ENCODE measurements around the gene ASPA. TPM values are rescaled to one million over a fixed set of nuclear protein-coding genes. Genes with fewer than 3 reads are reported as not detected.

The ASPA gene
- total and polyA plus RNA-seq, 2 experiments from 2014 or later = 0.13 TPM; not detected in 1

DNA sequence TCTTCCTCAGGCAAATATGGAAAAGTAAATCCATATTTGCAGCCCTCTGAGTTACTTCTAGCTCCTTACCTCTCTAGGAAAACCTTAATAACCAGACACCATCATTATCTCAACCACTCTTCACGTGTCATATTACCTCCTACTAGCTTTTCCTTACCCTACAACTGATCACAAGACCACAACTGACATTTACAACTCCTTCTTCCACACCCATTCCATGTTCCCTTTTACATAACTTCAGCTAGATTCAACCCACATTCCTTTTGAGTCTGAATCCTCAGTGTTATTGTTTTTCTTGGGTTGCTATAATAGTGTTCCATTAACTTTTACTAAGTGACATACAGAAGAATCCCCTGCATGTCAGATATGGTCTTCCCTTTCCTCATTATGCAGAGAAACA, 37.4 kb upstream of the ASPA start (continued):
- TF ChIP-seq, protein P1, sequence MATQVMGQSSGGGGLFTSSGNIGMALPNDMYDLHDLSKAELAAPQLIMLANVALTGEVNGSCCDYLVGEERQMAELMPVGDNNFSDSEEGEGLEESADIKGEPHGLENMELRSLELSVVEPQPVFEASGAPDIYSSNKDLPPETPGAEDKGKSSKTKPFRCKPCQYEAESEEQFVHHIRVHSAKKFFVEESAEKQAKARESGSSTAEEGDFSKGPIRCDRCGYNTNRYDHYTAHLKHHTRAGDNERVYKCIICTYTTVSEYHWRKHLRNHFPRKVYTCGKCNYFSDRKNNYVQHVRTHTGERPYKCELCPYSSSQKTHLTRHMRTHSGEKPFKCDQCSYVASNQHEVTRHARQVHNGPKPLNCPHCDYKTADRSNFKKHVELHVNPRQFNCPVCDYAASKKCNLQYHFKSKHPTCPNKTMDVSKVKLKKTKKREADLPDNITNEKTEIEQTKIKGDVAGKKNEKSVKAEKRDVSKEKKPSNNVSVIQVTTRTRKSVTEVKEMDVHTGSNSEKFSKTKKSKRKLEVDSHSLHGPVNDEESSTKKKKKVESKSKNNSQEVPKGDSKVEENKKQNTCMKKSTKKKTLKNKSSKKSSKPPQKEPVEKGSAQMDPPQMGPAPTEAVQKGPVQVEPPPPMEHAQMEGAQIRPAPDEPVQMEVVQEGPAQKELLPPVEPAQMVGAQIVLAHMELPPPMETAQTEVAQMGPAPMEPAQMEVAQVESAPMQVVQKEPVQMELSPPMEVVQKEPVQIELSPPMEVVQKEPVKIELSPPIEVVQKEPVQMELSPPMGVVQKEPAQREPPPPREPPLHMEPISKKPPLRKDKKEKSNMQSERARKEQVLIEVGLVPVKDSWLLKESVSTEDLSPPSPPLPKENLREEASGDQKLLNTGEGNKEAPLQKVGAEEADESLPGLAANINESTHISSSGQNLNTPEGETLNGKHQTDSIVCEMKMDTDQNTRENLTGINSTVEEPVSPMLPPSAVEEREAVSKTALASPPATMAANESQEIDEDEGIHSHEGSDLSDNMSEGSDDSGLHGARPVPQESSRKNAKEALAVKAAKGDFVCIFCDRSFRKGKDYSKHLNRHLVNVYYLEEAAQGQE (IDR thresholded peaks at IDR 0.05; ENCODE audit: unreplicated experiment) = no peak
- TF ChIP-seq ZNF331 (CRISPR knock-in tag; IDR thresholded peaks at IDR 0.05; ENCODE audit: low read depth) (no peak), EZH2phosphoT487 (IDR thresholded peaks at IDR 0.05; ENCODE audit: unreplicated experiment) (no peak)

DNA sequence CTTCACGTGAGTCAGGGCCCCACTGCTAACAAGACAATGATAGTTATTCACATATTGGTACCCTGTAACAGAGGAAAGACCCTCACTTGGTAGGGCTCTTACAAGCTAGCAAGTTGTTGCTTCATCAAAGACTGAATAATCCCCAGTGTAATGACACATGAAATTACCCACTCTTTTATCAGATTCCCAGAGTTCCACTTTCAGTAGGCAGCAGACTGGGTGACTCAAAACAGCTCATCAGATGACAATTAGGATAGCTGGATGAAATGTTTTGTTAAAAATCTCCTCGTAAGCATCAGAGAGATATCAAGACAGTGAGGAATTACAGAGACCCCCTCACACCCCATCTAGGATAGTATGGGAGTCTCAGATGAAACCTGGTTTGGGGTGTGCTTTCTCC, 35.3 kb upstream of the ASPA start:
- no peak for ATAC-seq
- H4K20me1 ChIP-seq (replicated peaks; ENCODE audit: insufficient read depth) = no peaks in the 10 kb centered on the region
- Mint-ChIP-seq H3K9me3 (no peaks in the 10 kb centered on the region; the same call in 2 of the 3 replicates), H3K27me3 (ENCODE audit: insufficient read depth, low read depth, poor library complexity) (peaks cover 1% of the 10 kb centered on the region), H3K4me3 (no peak overlapping the region), H3K36me3 (ENCODE audit: low read depth) (no peaks in the 10 kb centered on the region), H3K27ac (no peak overlapping the region), H3K4me1 (peaks cover 8% of the 10 kb centered on the region; the same call in 2 of the 3 replicates)
- H3K9me2 ChIP-seq (ENCODE audit: insufficient read depth) = peaks cover 7% of the 10 kb centered on the region; the same call in 1 of the 2 replicates
- no peaks in the 10 kb centered on the region for H3K36me3 ChIP-seq (ENCODE audit: insufficient read depth)
- peak overlapping the region; percentile 40; the same call in 1 of the 2 replicates for H2AFZ ChIP-seq
- H3K4me1 ChIP-seq (ENCODE audit: insufficient read depth) = peaks cover 12% of the 10 kb centered on the region
- H3K27ac ChIP-seq (ENCODE audit: low read depth) = no peak overlapping the region
- H3K4me2 ChIP-seq = no peak overlapping the region
- no peaks in the 10 kb centered on the region for H3F3A ChIP-seq (replicated peaks; ENCODE audit: low read depth)
- H3K4me3 ChIP-seq = no peak overlapping the region
- DNase-seq (ENCODE audit: low spot score) = no peak
- no peaks in the 10 kb centered on the region for H3K79me2 ChIP-seq (replicated peaks; ENCODE audit: insufficient read depth)
- H3K27me3 ChIP-seq (ENCODE audit: insufficient read depth) = no peaks in the 10 kb centered on the region
- no peak for TF ChIP-seq JUNB (IDR thresholded peaks at IDR 0.05; ENCODE audit: unreplicated experiment)
- no peak for TF ChIP-seq STAT1 (IDR thresholded peaks at IDR 0.05; ENCODE audit: unreplicated experiment)
- no peak for TF ChIP-seq EZH2 (IDR thresholded peaks at IDR 0.05; ENCODE audit: low read depth, unreplicated experiment)
- TF ChIP-seq EZH2phosphoT487 (IDR thresholded peaks at IDR 0.05; ENCODE audit: unreplicated experiment) = no peak
- no peak for TF ChIP-seq POLR2AphosphoS5 (IDR thresholded peaks at IDR 0.05; ENCODE audit: low read depth)
- TF ChIP-seq, protein P2, sequence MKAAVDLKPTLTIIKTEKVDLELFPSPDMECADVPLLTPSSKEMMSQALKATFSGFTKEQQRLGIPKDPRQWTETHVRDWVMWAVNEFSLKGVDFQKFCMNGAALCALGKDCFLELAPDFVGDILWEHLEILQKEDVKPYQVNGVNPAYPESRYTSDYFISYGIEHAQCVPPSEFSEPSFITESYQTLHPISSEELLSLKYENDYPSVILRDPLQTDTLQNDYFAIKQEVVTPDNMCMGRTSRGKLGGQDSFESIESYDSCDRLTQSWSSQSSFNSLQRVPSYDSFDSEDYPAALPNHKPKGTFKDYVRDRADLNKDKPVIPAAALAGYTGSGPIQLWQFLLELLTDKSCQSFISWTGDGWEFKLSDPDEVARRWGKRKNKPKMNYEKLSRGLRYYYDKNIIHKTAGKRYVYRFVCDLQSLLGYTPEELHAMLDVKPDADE (IDR thresholded peaks at IDR 0.05) = no peak
- no peak for TF ChIP-seq NANOG (IDR thresholded peaks at IDR 0.05; ENCODE audit: borderline replicate concordance)
- no peak for TF ChIP-seq ZNF114 (CRISPR knock-in tag; IDR thresholded peaks at IDR 0.05)
- TF ChIP-seq, protein P3, sequence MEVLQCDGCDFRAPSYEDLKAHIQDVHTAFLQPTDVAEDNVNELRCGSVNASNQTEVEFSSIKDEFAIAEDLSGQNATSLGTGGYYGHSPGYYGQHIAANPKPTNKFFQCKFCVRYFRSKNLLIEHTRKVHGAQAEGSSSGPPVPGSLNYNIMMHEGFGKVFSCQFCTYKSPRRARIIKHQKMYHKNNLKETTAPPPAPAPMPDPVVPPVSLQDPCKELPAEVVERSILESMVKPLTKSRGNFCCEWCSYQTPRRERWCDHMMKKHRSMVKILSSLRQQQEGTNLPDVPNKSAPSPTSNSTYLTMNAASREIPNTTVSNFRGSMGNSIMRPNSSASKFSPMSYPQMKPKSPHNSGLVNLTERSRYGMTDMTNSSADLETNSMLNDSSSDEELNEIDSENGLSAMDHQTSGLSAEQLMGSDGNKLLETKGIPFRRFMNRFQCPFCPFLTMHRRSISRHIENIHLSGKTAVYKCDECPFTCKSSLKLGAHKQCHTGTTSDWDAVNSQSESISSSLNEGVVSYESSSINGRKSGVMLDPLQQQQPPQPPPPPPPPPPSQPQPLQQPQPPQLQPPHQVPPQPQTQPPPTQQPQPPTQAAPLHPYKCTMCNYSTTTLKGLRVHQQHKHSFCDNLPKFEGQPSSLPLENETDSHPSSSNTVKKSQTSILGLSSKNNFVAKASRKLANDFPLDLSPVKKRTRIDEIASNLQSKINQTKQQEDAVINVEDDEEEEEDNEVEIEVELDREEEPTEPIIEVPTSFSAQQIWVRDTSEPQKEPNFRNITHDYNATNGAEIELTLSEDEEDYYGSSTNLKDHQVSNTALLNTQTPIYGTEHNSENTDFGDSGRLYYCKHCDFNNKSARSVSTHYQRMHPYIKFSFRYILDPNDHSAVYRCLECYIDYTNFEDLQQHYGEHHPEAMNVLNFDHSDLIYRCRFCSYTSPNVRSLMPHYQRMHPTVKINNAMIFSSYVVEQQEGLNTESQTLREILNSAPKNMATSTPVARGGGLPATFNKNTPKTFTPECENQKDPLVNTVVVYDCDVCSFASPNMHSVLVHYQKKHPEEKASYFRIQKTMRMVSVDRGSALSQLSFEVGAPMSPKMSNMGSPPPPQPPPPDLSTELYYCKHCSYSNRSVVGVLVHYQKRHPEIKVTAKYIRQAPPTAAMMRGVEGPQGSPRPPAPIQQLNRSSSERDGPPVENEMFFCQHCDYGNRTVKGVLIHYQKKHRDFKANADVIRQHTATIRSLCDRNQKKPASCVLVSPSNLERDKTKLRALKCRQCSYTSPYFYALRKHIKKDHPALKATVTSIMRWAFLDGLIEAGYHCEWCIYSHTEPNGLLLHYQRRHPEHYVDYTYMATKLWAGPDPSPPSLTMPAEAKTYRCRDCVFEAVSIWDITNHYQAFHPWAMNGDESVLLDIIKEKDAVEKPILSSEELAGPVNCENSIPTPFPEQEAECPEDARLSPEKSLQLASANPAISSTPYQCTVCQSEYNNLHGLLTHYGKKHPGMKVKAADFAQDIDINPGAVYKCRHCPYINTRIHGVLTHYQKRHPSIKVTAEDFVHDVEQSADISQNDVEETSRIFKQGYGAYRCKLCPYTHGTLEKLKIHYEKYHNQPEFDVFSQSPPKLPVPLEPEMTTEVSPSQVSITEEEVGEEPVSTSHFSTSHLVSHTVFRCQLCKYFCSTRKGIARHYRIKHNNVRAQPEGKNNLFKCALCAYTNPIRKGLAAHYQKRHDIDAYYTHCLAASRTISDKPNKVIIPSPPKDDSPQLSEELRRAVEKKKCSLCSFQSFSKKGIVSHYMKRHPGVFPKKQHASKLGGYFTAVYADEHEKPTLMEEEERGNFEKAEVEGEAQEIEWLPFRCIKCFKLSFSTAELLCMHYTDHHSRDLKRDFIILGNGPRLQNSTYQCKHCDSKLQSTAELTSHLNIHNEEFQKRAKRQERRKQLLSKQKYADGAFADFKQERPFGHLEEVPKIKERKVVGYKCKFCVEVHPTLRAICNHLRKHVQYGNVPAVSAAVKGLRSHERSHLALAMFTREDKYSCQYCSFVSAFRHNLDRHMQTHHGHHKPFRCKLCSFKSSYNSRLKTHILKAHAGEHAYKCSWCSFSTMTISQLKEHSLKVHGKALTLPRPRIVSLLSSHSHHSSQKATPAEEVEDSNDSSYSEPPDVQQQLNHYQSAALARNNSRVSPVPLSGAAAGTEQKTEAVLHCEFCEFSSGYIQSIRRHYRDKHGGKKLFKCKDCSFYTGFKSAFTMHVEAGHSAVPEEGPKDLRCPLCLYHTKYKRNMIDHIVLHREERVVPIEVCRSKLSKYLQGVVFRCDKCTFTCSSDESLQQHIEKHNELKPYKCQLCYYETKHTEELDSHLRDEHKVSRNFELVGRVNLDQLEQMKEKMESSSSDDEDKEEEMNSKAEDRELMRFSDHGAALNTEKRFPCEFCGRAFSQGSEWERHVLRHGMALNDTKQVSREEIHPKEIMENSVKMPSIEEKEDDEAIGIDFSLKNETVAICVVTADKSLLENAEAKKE (CRISPR knock-in tag; IDR thresholded peaks at IDR 0.05) = no peak
- TF ChIP-seq, protein P1 (IDR thresholded peaks at IDR 0.05; ENCODE audit: unreplicated experiment) = no peak

Measured in GM23338 (cell line).